ENCODE measurements around the gene FASTK. TPM values are rescaled to one million over a fixed set of nuclear protein-coding genes. Genes with fewer than 3 reads are reported as not detected.

Gene FASTK
- total RNA-seq, 1 experiment from 2014 or later = 86.3 TPM

GRCh38 chr7:151085329-151085690 lies 4.7 kb upstream of the FASTK start:
- Histone ChIP-seq H3K27me3 (ENCODE audit: control insufficient read depth, insufficient read depth, low read length) (peaks cover 17% of the 10 kb centered on the region; the same call in 1 of the 2 replicates), H3K36me3 (replicated peaks; ENCODE audit: control insufficient read depth, insufficient read depth, low read length) (no peaks in the 10 kb centered on the region), H3K4me3 (ENCODE audit: insufficient read depth, low read depth, low read length) (peak overlapping the region; percentile 78; the same call in 1 of the 2 replicates)
- DNase-seq = no peak

- Histone ChIP-seq H3K27me3 (ENCODE audit: control insufficient read depth, insufficient read depth, low read length) (peaks cover 17% of the 10 kb centered on the region; the same call in 1 of the 2 replicates), H3K36me3 (replicated peaks; ENCODE audit: control insufficient read depth, insufficient read depth, low read length) (no peaks in the 10 kb centered on the region; the same call in 1 of the 2 replicates), H3K4me3 (ENCODE audit: insufficient read depth, low read depth, low read length) (peak overlapping the region; percentile 73)
- DNase-seq = peak; percentile 63
Observed at GRCh38 chr7:151083824-151084160, 3.2 kb upstream of the FASTK start.

GRCh38 chr7:151083071-151083823 lies 2.6 kb upstream of the FASTK start, which contains the start of gene TMUB1:
TSS of gene TMUB1 (minus strand) at chr7:151083493. CDS start at chr7:151082563, 930 bp downstream.
- Histone ChIP-seq H3K36me3 (replicated peaks; ENCODE audit: control insufficient read depth, insufficient read depth, low read length) (no peaks in the 10 kb centered on the region; the same call in 1 of the 2 replicates), H3K27me3 (ENCODE audit: control insufficient read depth, insufficient read depth, low read length) (peaks cover 17% of the 10 kb centered on the region; the same call in 1 of the 2 replicates), H3K4me3 (ENCODE audit: insufficient read depth, low read depth, low read length) (peak within 1 kb of the TSS; percentile 73)
- DNase-seq = peak; percentile 93

GRCh38 chr7:151082141-151083070 lies 1.8 kb upstream of the FASTK start:
- H3K27me3 ChIP-seq (ENCODE audit: control insufficient read depth, insufficient read depth, low read length) = peaks cover 10% of the 10 kb centered on the region; the same call in 1 of the 2 replicates
- H3K4me3 ChIP-seq (ENCODE audit: insufficient read depth, low read depth, low read length) = peak overlapping the region; percentile 73
- peak; percentile 52 for DNase-seq
- no peaks in the 10 kb centered on the region; the same call in 1 of the 2 replicates for H3K36me3 ChIP-seq (replicated peaks; ENCODE audit: control insufficient read depth, insufficient read depth, low read length)

- Histone ChIP-seq H3K4me3 (ENCODE audit: insufficient read depth, low read depth, low read length) (peak overlapping the region; percentile 95), H3K36me3 (replicated peaks; ENCODE audit: control insufficient read depth, insufficient read depth, low read length) (no peaks in the 10 kb centered on the region; the same call in 1 of the 2 replicates), H3K27me3 (ENCODE audit: control insufficient read depth, insufficient read depth, low read length) (peaks cover 5% of the 10 kb centered on the region; the same call in 1 of the 2 replicates)
- peak; percentile 86 for DNase-seq
Observed at GRCh38 chr7:151081170-151082101, 827 bp upstream of the FASTK start.

GRCh38 chr7:151080067-151080521 lies 515 bp downstream of the FASTK start:
- peak; percentile 76 for DNase-seq
- Histone ChIP-seq H3K36me3 (replicated peaks; ENCODE audit: control insufficient read depth, insufficient read depth, low read length) (no peaks in the 10 kb centered on the region; the same call in 1 of the 2 replicates), H3K4me3 (ENCODE audit: insufficient read depth, low read depth, low read length) (peak overlapping the region; percentile 95), H3K27me3 (ENCODE audit: control insufficient read depth, insufficient read depth, low read length) (peaks cover 5% of the 10 kb centered on the region; the same call in 1 of the 2 replicates)

- H3K4me3 ChIP-seq (ENCODE audit: insufficient read depth, low read depth, low read length) = peak overlapping the region; percentile 95
Observed at GRCh38 chr7:151079199-151079910, 1.3 kb downstream of the FASTK start.

GRCh38 chr7:151078233-151079040 lies 2.2 kb downstream of the FASTK start:
- H3K4me3 ChIP-seq (ENCODE audit: insufficient read depth, low read depth, low read length) = no peak overlapping the region

More at GRCh38 chr7:151079199-151079910, 1.3 kb downstream of the FASTK start:
- DNase-seq = no peak
- H3K36me3 ChIP-seq (replicated peaks; ENCODE audit: control insufficient read depth, insufficient read depth, low read length) = peaks cover 2% of the 10 kb centered on the region
- H3K27me3 ChIP-seq (ENCODE audit: control insufficient read depth, insufficient read depth, low read length) = peaks cover 2% of the 10 kb centered on the region; the same call in 1 of the 2 replicates

GRCh38 chr7:151077705-151078232 lies 2.8 kb downstream of the FASTK start:
- DNase-seq = no peak
- no peaks in the 10 kb centered on the region for H3K27me3 ChIP-seq (ENCODE audit: control insufficient read depth, insufficient read depth, low read length)
- H3K36me3 ChIP-seq (replicated peaks; ENCODE audit: control insufficient read depth, insufficient read depth, low read length) = peaks cover 4% of the 10 kb centered on the region
- no peak overlapping the region for H3K4me3 ChIP-seq (ENCODE audit: insufficient read depth, low read depth, low read length)

More at GRCh38 chr7:151078233-151079040, 2.2 kb downstream of the FASTK start:
- peak; percentile 88 for DNase-seq
- Histone ChIP-seq H3K27me3 (ENCODE audit: control insufficient read depth, insufficient read depth, low read length) (no peaks in the 10 kb centered on the region), H3K36me3 (replicated peaks; ENCODE audit: control insufficient read depth, insufficient read depth, low read length) (peaks cover 4% of the 10 kb centered on the region)

GRCh38 chr7:151076863-151077704 lies 3.5 kb downstream of the FASTK start:
- peak; percentile 96 for DNase-seq
- Histone ChIP-seq H3K4me3 (ENCODE audit: insufficient read depth, low read depth, low read length) (no peak overlapping the region), H3K36me3 (replicated peaks; ENCODE audit: control insufficient read depth, insufficient read depth, low read length) (peaks cover 8% of the 10 kb centered on the region), H3K27me3 (ENCODE audit: control insufficient read depth, insufficient read depth, low read length) (no peaks in the 10 kb centered on the region)

GRCh38 chr7:151075978-151076426 lies 4.6 kb downstream of the FASTK start:
- Histone ChIP-seq H3K36me3 (replicated peaks; ENCODE audit: control insufficient read depth, insufficient read depth, low read length) (peaks cover 8% of the 10 kb centered on the region), H3K27me3 (ENCODE audit: control insufficient read depth, insufficient read depth, low read length) (no peaks in the 10 kb centered on the region), H3K4me3 (ENCODE audit: insufficient read depth, low read depth, low read length) (no peak overlapping the region)
- DNase-seq = no peak

GRCh38 chr7:151075662-151075971 lies 5.0 kb downstream of the FASTK start:
- H3K4me3 ChIP-seq (ENCODE audit: insufficient read depth, low read depth, low read length) = no peak overlapping the region
- H3K36me3 ChIP-seq (replicated peaks; ENCODE audit: control insufficient read depth, insufficient read depth, low read length) = peaks cover 10% of the 10 kb centered on the region
- no peaks in the 10 kb centered on the region for H3K27me3 ChIP-seq (ENCODE audit: control insufficient read depth, insufficient read depth, low read length)
- no peak for DNase-seq
